ENCODE results near the gene STPG4. TPM values are rescaled to one million over a fixed set of nuclear protein-coding genes. Genes with fewer than 3 reads are reported as not detected.
A peak's percentile ranks its signal among the peaks of the same experiment; 100 is the strongest.

STPG4 gene
- total and polyA plus RNA-seq, 7 donors, result 0.03 TPM; not detected in 6

- intact Hi-C loops (cut with DNase I), result no loop called here
- ATAC-seq (peak in 2 of 4 donors; percentile 15 to 21), DNase-seq (no peak)
- H3K4me3 ChIP-seq, result no peak overlapping the region
- TF ChIP-seq, protein P1, sequence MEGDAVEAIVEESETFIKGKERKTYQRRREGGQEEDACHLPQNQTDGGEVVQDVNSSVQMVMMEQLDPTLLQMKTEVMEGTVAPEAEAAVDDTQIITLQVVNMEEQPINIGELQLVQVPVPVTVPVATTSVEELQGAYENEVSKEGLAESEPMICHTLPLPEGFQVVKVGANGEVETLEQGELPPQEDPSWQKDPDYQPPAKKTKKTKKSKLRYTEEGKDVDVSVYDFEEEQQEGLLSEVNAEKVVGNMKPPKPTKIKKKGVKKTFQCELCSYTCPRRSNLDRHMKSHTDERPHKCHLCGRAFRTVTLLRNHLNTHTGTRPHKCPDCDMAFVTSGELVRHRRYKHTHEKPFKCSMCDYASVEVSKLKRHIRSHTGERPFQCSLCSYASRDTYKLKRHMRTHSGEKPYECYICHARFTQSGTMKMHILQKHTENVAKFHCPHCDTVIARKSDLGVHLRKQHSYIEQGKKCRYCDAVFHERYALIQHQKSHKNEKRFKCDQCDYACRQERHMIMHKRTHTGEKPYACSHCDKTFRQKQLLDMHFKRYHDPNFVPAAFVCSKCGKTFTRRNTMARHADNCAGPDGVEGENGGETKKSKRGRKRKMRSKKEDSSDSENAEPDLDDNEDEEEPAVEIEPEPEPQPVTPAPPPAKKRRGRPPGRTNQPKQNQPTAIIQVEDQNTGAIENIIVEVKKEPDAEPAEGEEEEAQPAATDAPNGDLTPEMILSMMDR (IDR thresholded peaks at IDR 0.05), result no peak
- 65 to 73% (median 70%) methylated on average over 11 of the region's 11 CpGs for WGBS, 3 donors
- H3K27ac ChIP-seq, result no peak overlapping the region
- no peaks in the 10 kb centered on the region for H3K36me3 ChIP-seq (ENCODE audit: insufficient read depth in 1 of 2, low read depth in 1 of 2)
- no peaks in the 10 kb centered on the region for H3K27me3 ChIP-seq (ENCODE audit: insufficient read depth in 3 of 3, low read length in 2 of 3)
- peaks cover 9% of the 10 kb centered on the region for H3K4me1 ChIP-seq
- no peaks in the 10 kb centered on the region for H3K9me3 ChIP-seq
Observed at GRCh38 chr2:47079515-47080412, 75.3 kb downstream of the STPG4 start.

- TF ChIP-seq, protein P1 (IDR thresholded peaks at IDR 0.05), result no peak
- no peak for DNase-seq
- H3K36me3 ChIP-seq (ENCODE audit: insufficient read depth in 1 of 2, low read depth in 1 of 2), result no peaks in the 10 kb centered on the region
- H3K27ac ChIP-seq, result no peak overlapping the region
- peaks cover 9% of the 10 kb centered on the region for H3K4me1 ChIP-seq
- no peaks in the 10 kb centered on the region for H3K9me3 ChIP-seq
- intact Hi-C loops (cut with DNase I), result no loop called here
- no peak overlapping the region for H3K4me3 ChIP-seq
- H3K27me3 ChIP-seq (ENCODE audit: insufficient read depth in 3 of 3, low read length in 2 of 3), result no peaks in the 10 kb centered on the region
- ATAC-seq, result no peak
- WGBS, 3 donors, result 89 to 91% (median 90%) methylated on average over 17 of the region's 17 CpGs
Observed at GRCh38 chr2:47078541-47079482, 76.3 kb downstream of the STPG4 start.

DNA sequence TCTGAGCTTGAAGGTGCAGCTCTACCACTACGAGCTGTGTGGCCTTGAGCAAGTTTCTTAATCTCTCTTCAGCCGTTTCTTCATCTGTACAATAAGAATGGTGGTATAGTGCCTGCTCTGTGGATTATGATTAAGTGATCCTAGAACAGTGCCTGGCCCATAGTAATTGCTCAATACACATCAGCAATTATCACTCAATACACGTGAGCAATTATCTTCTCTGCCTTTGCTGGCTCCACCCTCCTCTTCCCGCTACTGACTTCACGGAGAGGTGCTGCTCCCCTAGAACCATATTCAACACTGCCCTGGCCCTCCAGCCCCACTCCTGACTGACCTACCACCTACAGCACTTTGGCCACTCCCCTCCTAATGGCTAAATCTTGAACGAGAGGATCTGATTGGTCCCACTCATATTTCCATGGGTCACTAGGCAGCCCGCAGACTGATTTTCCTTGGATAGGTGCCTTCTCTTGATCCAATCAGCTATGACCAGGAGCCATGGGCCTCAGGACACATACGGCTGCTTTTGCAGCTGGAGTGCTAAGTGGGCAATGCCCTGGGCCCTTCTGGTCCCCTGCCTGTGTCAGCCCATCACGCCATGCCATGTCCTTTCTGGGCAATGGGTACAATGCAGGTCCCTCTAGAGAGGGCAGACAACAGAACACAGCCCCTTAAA is 77.5 kb downstream of the STPG4 start:
- DNase-seq (no peak), ATAC-seq (no peak)
- TF ChIP-seq, protein P1 (IDR thresholded peaks at IDR 0.05), result no peak
- Histone ChIP-seq H3K36me3 (ENCODE audit: insufficient read depth in 1 of 2, low read depth in 1 of 2) (no peaks in the 10 kb centered on the region), H3K4me3 (no peak overlapping the region), H3K4me1 (peaks cover 15% of the 10 kb centered on the region), H3K27ac (peak overlapping the region; percentile 58), H3K27me3 (ENCODE audit: insufficient read depth in 3 of 3, low read length in 2 of 3) (no peaks in the 10 kb centered on the region), H3K9me3 (no peaks in the 10 kb centered on the region)
- intact Hi-C loops (cut with DNase I), result no loop called here
- 90 to 94% (median 94%) methylated on average over 9 of the region's 9 CpGs for WGBS, 3 donors

DNA sequence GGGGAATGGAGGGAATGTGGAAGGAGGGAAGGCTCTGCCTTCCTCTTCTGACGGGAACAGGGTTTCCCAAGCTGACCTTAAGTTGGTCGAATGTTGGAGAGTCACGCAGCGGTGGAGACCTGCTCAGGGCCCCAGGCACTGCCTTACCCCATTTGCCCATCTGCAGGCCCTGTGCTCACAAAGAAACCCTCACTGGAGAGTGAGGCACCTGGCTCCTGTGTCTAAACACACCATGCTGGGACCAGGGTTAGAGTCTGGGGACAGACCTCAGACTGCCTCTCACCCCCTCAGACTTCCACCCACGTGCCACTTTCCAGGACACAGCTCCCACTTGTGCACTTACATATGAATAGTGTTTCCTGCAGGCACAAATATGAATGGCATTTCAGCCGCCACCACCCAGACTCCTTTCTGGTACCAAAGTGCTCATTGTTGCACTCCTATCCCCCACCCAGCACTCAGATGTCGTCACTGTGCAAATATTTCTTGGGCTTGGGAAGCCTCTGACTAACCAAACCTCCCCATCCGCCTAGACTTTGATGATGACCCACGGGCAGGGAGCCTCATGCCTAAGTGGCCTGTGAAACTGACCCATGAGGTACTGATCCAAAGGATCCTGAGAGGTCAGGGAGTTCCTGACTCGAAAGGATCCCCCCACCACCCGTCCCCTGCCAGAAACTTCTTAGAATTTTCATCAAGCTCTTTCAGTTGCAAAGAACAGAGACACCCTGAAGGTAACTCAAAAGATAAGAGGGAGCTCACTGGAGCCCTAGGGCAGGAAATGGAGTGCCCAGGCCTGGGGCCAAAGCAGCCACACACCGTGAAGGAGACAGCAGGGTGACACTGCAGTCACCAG is 78.3 kb downstream of the STPG4 start:
- ATAC-seq (no peak), DNase-seq (peak in 1 of 2 donors; percentile 59)
- no peaks in the 10 kb centered on the region for H3K9me3 ChIP-seq
- no peaks in the 10 kb centered on the region for H3K27me3 ChIP-seq (ENCODE audit: insufficient read depth in 3 of 3, low read length in 2 of 3)
- intact Hi-C loops (cut with DNase I), result no loop called here
- peak overlapping the region; percentile 58 for H3K27ac ChIP-seq
- 72 to 81% (median 77%) methylated on average over 12 of the region's 12 CpGs for WGBS, 3 donors
- no peaks in the 10 kb centered on the region for H3K36me3 ChIP-seq (ENCODE audit: insufficient read depth in 1 of 2, low read depth in 1 of 2)
- peaks cover 17% of the 10 kb centered on the region for H3K4me1 ChIP-seq
- TF ChIP-seq, protein P1 (IDR thresholded peaks at IDR 0.05), result no peak
- H3K4me3 ChIP-seq, result no peak overlapping the region

Data from psoas muscle (tissue), 8 donors.